DMS114 treated with DMSO at 0.1 percent for 48 hours (cell line): ENCODE results near the gene NUP50.

Experiments used
- DNase-seq: peaks from one replicate; lab custom pipeline; 2025; ENCODE audit not compliant: unreplicated experiment; lab: John Stamatoyannopoulos, UW

The NUP50 gene

GRCh38 chr22:45227645-45228400 lies 64.1 kb downstream of the NUP50 start:
- no peak for DNase-seq

- DNase-seq: no peak
Measured at GRCh38 chr22:45228401-45228754, 64.7 kb downstream of the NUP50 start.

- DNase-seq: no peak
Measured at GRCh38 chr22:45229181-45229580, 65.5 kb downstream of the NUP50 start.

GRCh38 chr22:45230026-45230721 lies 66.4 kb downstream of the NUP50 start:
- no peak for DNase-seq

GRCh38 chr22:45231293-45231692 lies 67.6 kb downstream of the NUP50 start:
- DNase-seq: no peak

- no peak for DNase-seq
Measured at GRCh38 chr22:45233386-45233785, 69.7 kb downstream of the NUP50 start.

- DNase-seq: no peak
Measured at GRCh38 chr22:45233827-45234226, 70.1 kb downstream of the NUP50 start.

- DNase-seq: no peak
Measured at GRCh38 chr22:45235101-45235777, 71.5 kb downstream of the NUP50 start.

GRCh38 chr22:45235851-45236342 lies 72.2 kb downstream of the NUP50 start:
- no peak for DNase-seq

- DNase-seq: no peak
Measured at GRCh38 chr22:45237065-45237990, 73.6 kb downstream of the NUP50 start.
